ENCODE measurements around the gene IGF2R. TPM values are rescaled to one million over a fixed set of nuclear protein-coding genes. Genes with fewer than 3 reads are reported as not detected.
"Not testable (repeated sequence)": the region's sequence is repeated elsewhere in the genome, so short reads cannot be mapped to it uniquely, and the experiment has no call there.

The IGF2R gene
- total RNA-seq, 1 donor from 2014 or later, result 144 TPM

GRCh38 chr6:160122744-160123143, 153.9 kb downstream of the IGF2R start:
- no peaks in the 10 kb centered on the region for H3K27me3 Mint-ChIP-seq
- H3K4me3 Mint-ChIP-seq (ENCODE audit: low read depth), result no peak overlapping the region
- TF ChIP-seq, protein P1, sequence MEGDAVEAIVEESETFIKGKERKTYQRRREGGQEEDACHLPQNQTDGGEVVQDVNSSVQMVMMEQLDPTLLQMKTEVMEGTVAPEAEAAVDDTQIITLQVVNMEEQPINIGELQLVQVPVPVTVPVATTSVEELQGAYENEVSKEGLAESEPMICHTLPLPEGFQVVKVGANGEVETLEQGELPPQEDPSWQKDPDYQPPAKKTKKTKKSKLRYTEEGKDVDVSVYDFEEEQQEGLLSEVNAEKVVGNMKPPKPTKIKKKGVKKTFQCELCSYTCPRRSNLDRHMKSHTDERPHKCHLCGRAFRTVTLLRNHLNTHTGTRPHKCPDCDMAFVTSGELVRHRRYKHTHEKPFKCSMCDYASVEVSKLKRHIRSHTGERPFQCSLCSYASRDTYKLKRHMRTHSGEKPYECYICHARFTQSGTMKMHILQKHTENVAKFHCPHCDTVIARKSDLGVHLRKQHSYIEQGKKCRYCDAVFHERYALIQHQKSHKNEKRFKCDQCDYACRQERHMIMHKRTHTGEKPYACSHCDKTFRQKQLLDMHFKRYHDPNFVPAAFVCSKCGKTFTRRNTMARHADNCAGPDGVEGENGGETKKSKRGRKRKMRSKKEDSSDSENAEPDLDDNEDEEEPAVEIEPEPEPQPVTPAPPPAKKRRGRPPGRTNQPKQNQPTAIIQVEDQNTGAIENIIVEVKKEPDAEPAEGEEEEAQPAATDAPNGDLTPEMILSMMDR (IDR thresholded peaks at IDR 0.05; ENCODE audit: unreplicated experiment), result no peak
- H3K9me3 Mint-ChIP-seq (ENCODE audit: low read depth), result no peaks in the 10 kb centered on the region
- no peak for DNase-seq (ENCODE audit: low spot score, unreplicated experiment)
- no peak overlapping the region for H3K27ac Mint-ChIP-seq
- peaks cover 15% of the 10 kb centered on the region for H3K36me3 Mint-ChIP-seq (ENCODE audit: insufficient read depth)
- peaks cover 8% of the 10 kb centered on the region for H3K4me1 Mint-ChIP-seq (ENCODE audit: low read depth)

- Mint-ChIP-seq H3K27me3 (no peaks in the 10 kb centered on the region), H3K4me3 (ENCODE audit: low read depth) (no peak overlapping the region)
Observed at GRCh38 chr6:160124007-160124406, 155.1 kb downstream of the IGF2R start.

GRCh38 chr6:160124605-160125004, 155.7 kb downstream of the IGF2R start:
- TF ChIP-seq, protein P1 (IDR thresholded peaks at IDR 0.05; ENCODE audit: unreplicated experiment), result no peak
- Mint-ChIP-seq H3K36me3 (ENCODE audit: insufficient read depth) (peaks cover 11% of the 10 kb centered on the region), H3K4me1 (ENCODE audit: low read depth) (peaks cover 8% of the 10 kb centered on the region), H3K4me3 (ENCODE audit: low read depth) (no peak overlapping the region), H3K27me3 (no peaks in the 10 kb centered on the region), H3K9me3 (ENCODE audit: low read depth) (no peaks in the 10 kb centered on the region), H3K27ac (no peak overlapping the region)
- no peak for DNase-seq (ENCODE audit: low spot score, unreplicated experiment)

More at GRCh38 chr6:160124007-160124406, 155.1 kb downstream of the IGF2R start:
- TF ChIP-seq, protein P1 (IDR thresholded peaks at IDR 0.05; ENCODE audit: unreplicated experiment), result no peak
- Mint-ChIP-seq H3K4me1 (ENCODE audit: low read depth) (peaks cover 8% of the 10 kb centered on the region), H3K9me3 (ENCODE audit: low read depth) (no peaks in the 10 kb centered on the region), H3K27ac (no peak overlapping the region), H3K36me3 (ENCODE audit: insufficient read depth) (peaks cover 12% of the 10 kb centered on the region)
- DNase-seq (ENCODE audit: low spot score, unreplicated experiment), result no peak

DNA sequence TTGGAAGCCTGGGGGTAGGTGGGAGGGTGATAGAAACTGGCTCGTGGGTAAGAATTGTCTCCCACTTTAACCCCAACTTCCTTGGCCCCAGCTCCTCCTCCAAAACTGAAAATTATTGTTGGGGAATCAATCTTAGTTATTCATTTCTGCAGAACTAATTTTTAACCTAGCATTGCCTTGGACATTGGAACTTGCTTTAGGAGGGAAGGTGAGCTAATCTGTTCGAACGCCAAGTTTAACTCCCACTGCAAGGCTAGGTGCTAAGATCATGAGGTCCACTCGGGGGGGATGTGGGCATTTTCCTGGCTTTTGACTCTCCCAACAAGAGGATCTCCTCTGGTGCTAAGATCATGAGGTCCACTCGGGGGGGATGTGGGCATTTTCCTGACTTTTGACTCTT, 156.2 kb downstream of the IGF2R start:
- not testable (repeated sequence) for H3K9me3 Mint-ChIP-seq (ENCODE audit: low read depth); H3K27me3 Mint-ChIP-seq; H3K27ac Mint-ChIP-seq; DNase-seq (ENCODE audit: low spot score, unreplicated experiment); H3K4me1 Mint-ChIP-seq (ENCODE audit: low read depth); H3K4me3 Mint-ChIP-seq (ENCODE audit: low read depth)
- H3K36me3 Mint-ChIP-seq (ENCODE audit: insufficient read depth), result peaks cover 11% of the 10 kb centered on the region

- Mint-ChIP-seq H3K4me3 (ENCODE audit: low read depth) (no peak overlapping the region), H3K27ac (no peak overlapping the region), H3K4me1 (ENCODE audit: low read depth) (no peaks in the 10 kb centered on the region), H3K36me3 (ENCODE audit: insufficient read depth) (peaks cover 17% of the 10 kb centered on the region), H3K27me3 (no peaks in the 10 kb centered on the region), H3K9me3 (ENCODE audit: low read depth) (no peaks in the 10 kb centered on the region)
- no peak for DNase-seq (ENCODE audit: low spot score, unreplicated experiment)
- TF ChIP-seq, protein P1 (IDR thresholded peaks at IDR 0.05; ENCODE audit: unreplicated experiment), result no peak
Observed at GRCh38 chr6:160127270-160128124, 158.6 kb downstream of the IGF2R start.
